SK-N-SH (cell line): Measurements from ENCODE around the gene TRIM73. TPM values are rescaled to one million over a fixed set of nuclear protein-coding genes. Genes with fewer than 3 reads are reported as not detected.
"Not testable (repeated sequence)": the region's sequence is repeated elsewhere in the genome, so short reads cannot be mapped to it uniquely, and the experiment has no call there.

ENCODE experiments used
- CTCF ChIA-PET: fragments of 300-600, 350-600 bp; formaldehyde crosslinking; extraction: SDS; loops from one replicate; lab custom pipeline; 2021; lab: Yijun Ruan, JAX
- POLR2A ChIA-PET: fragments of 350-600 bp; sonication (Branson Sonifier 250); formaldehyde crosslinking; extraction: SDS; loops from one replicate; lab custom pipeline; 2020; ENCODE audit warnings: antibody characterized with exemption, inconsistent platforms; lab: Yijun Ruan, JAX
- DNase-seq: peaks from one replicate; pipeline ENCODE4 v3.0.0; 2012
- H2AFZ ChIP-seq: fragments of 200-600 bp; sonication (generic); 2 replicates; pipeline ENCODE4 v1.8.1; 2016; ENCODE audit warnings: antibody characterized with exemption, mild to moderate bottlenecking, low read depth
- H3F3A ChIP-seq: fragments of 200-600 bp; sonication (generic); replicated peaks from 2 replicates; pipeline ENCODE3; 2016; ENCODE audit warnings: antibody characterized with exemption, mild to moderate bottlenecking; ENCODE audit not compliant: insufficient read depth
- H3K27ac ChIP-seq, 2 experiments: fragments of 200-500 bp in 1 of 2; fragments of 200-600 bp in 1 of 2; sonication (Bioruptor generic) in 1 of 2; sonication (generic), shearing (Covaris generic) in 1 of 2; 2 replicates each; pipeline versions ENCODE4 v1.5.1 to v1.6.1; 2014 to 2016; ENCODE audit warnings: low read depth in 2 of 2, inconsistent platforms in 1 of 2, low read length in 1 of 2, mild to moderate bottlenecking in 1 of 2, mixed read lengths in 1 of 2
- H3K27me3 ChIP-seq: fragments of 200-600 bp; sonication (generic), shearing (Covaris generic); 2 replicates; pipeline ENCODE4 v1.6.1; 2016; ENCODE audit warnings: mixed run types; ENCODE audit not compliant: insufficient read depth
- H3K36me3 ChIP-seq, 2 experiments: fragments of 200-500 bp in 1 of 2; fragments of 200-600 bp in 1 of 2; sonication (Bioruptor generic) in 1 of 2; sonication (generic) in 1 of 2; replicated peaks in 1 of 2; 2 replicates each; pipeline versions ENCODE3 to v1.5.1; 2014 to 2016; ENCODE audit warnings: low read length in 1 of 2, mild to moderate bottlenecking in 1 of 2; ENCODE audit not compliant: insufficient read depth in 2 of 2, control insufficient read depth in 1 of 2
- H3K4me1 ChIP-seq, 2 experiments: fragments of 200-500 bp in 1 of 2; fragments of 200-600 bp in 1 of 2; sonication (Bioruptor generic) in 1 of 2; sonication (generic), shearing (Covaris generic) in 1 of 2; 2 replicates each; pipeline versions ENCODE4 v1.5.1 to v1.6.1; 2014 to 2016; ENCODE audit warnings: low read depth in 1 of 2, low read length in 1 of 2, mixed run types in 1 of 2; ENCODE audit not compliant: insufficient read depth in 2 of 2, control insufficient read depth in 1 of 2
- H3K4me2 ChIP-seq: fragments of 200-600 bp; sonication (generic), shearing (Covaris generic); 2 replicates; pipeline ENCODE4 v1.6.1; 2017; ENCODE audit warnings: mixed run types
- H3K4me3 ChIP-seq, 2 experiments: fragments of 200-500 bp in 1 of 2; fragments of 200-600 bp in 1 of 2; sonication (Bioruptor generic) in 1 of 2; sonication (generic), shearing (Covaris generic) in 1 of 2; 2 replicates each; pipeline versions ENCODE4 v1.5.1 to v1.8.1; 2014 to 2016; ENCODE audit warnings: low read depth in 2 of 2, inconsistent platforms in 1 of 2, low read length in 1 of 2, mild to moderate bottlenecking in 1 of 2, mixed read lengths in 1 of 2, moderate library complexity in 1 of 2
- H3K79me2 ChIP-seq: fragments of 200-600 bp; sonication (generic); 2 replicates; pipeline ENCODE4 v1.8.1; 2017; ENCODE audit warnings: mild to moderate bottlenecking; ENCODE audit not compliant: insufficient read depth
- H3K9ac ChIP-seq: fragments of 200-600 bp; sonication (generic); 2 replicates; pipeline ENCODE4 v1.6.1; 2017; ENCODE audit warnings: mixed run types
- H3K9me2 ChIP-seq: fragments of 200-600 bp; sonication (generic); 2 replicates; pipeline ENCODE4 v1.6.1; 2017; ENCODE audit warnings: mixed run types
- H3K9me3 ChIP-seq: fragments of 200-600 bp; sonication (generic); 2 replicates; pipeline ENCODE4 v1.6.1; 2017; ENCODE audit warnings: mixed run types, mild to moderate bottlenecking, moderate library complexity
- H4K20me1 ChIP-seq: fragments of 200-600 bp; sonication (generic); 2 replicates; pipeline ENCODE4 v1.6.1; 2017; ENCODE audit warnings: mild to moderate bottlenecking, mixed run types; ENCODE audit not compliant: insufficient read depth
- WGBS: methylation state at CpG from one replicate; pipeline ENCODE4 v1.1.6; 2017; ENCODE audit warnings: low lambda C conversion rate; 5-methylcytosine and 5-hydroxymethylcytosine counted together
- polyA plus RNA-seq, 3 experiments: library from polyadenylated mRNA; depleted of rRNA; stranded (reverse); fragments of >200 nt; gene quantifications; 2 replicates each; pipeline ENCODE4 v1.2.3, GENCODE V29; 2012

The TRIM73 gene
- polyA plus RNA-seq, 1 of the 3 experiments (the other 2 are of a cell fraction), result 1.3 TPM

- H3K27ac ChIP-seq, H4K20me1 ChIP-seq, H3K27me3 ChIP-seq, CTCF ChIA-PET, H3K4me1 ChIP-seq, POLR2A ChIA-PET, DNase-seq, H3K4me3 ChIP-seq, H2AFZ ChIP-seq, H3K9me2 ChIP-seq, H3K36me3 ChIP-seq, H3K9me3 ChIP-seq, H3F3A ChIP-seq, H3K9ac ChIP-seq, H3K79me2 ChIP-seq, H3K4me2 ChIP-seq: not testable (repeated sequence)
- WGBS, result no CpG with 5 or more reads among the region's 28 CpGs
Measured at GRCh38 chr7:75403455-75404443, 8.3 kb downstream of the TRIM73 start.

- WGBS, result 100% methylated on average over 2 of the region's 18 CpGs
- H3K4me3 ChIP-seq, H3K27me3 ChIP-seq, H3K27ac ChIP-seq, H2AFZ ChIP-seq, H3K4me1 ChIP-seq, H3K9me3 ChIP-seq, H4K20me1 ChIP-seq, H3K9me2 ChIP-seq, H3K4me2 ChIP-seq, H3K9ac ChIP-seq, POLR2A ChIA-PET, H3F3A ChIP-seq, H3K79me2 ChIP-seq, CTCF ChIA-PET, H3K36me3 ChIP-seq, DNase-seq: not testable (repeated sequence)
Measured at GRCh38 chr7:75404663-75405062, 9.2 kb downstream of the TRIM73 start.

GRCh38 chr7:75409880-75410822 is 14.7 kb downstream of the TRIM73 start:
- H2AFZ ChIP-seq, DNase-seq, CTCF ChIA-PET, H4K20me1 ChIP-seq, H3K36me3 ChIP-seq, H3K27me3 ChIP-seq, POLR2A ChIA-PET, H3K4me1 ChIP-seq, H3K9me2 ChIP-seq, H3K79me2 ChIP-seq, H3K9ac ChIP-seq, H3F3A ChIP-seq, H3K27ac ChIP-seq, H3K4me2 ChIP-seq, H3K9me3 ChIP-seq: not testable (repeated sequence)
- 7% methylated on average over 5 of the region's 74 CpGs for WGBS
- H3K4me3 ChIP-seq, result peak overlapping the region in 1 of 2 experiments; percentile 31; a peak in 2 of 4 replicates

GRCh38 chr7:75410823-75411173 is 15.4 kb downstream of the TRIM73 start:
- WGBS, result no CpG with 5 or more reads among the region's 13 CpGs
- POLR2A ChIA-PET, result not testable (repeated sequence)

GRCh38 chr7:75414204-75414603 is 18.8 kb downstream of the TRIM73 start:
- H3K27me3 ChIP-seq, H3K4me3 ChIP-seq, CTCF ChIA-PET, H3K9me2 ChIP-seq, H3K79me2 ChIP-seq, H2AFZ ChIP-seq, H4K20me1 ChIP-seq, DNase-seq, POLR2A ChIA-PET, H3F3A ChIP-seq, H3K27ac ChIP-seq, H3K9me3 ChIP-seq, H3K4me2 ChIP-seq, H3K9ac ChIP-seq: not testable (repeated sequence)
- Histone ChIP-seq H3K36me3 (peaks cover 0 to 10% of the 10 kb centered on the region in 2 experiments), H3K4me1 (peaks cover 0 to 11% of the 10 kb centered on the region in 2 experiments; a peak in 1 of 4 replicates)
- WGBS, result 80% methylated on average over 5 of the region's 6 CpGs

More at GRCh38 chr7:75410823-75411173, 15.4 kb downstream of the TRIM73 start:
- H3K4me1 ChIP-seq, H3K79me2 ChIP-seq, H3F3A ChIP-seq, CTCF ChIA-PET, DNase-seq, H3K4me3 ChIP-seq, H3K4me2 ChIP-seq, H4K20me1 ChIP-seq, H3K27ac ChIP-seq, H3K36me3 ChIP-seq, H3K9me2 ChIP-seq, H2AFZ ChIP-seq, H3K9ac ChIP-seq, H3K9me3 ChIP-seq, H3K27me3 ChIP-seq: not testable (repeated sequence)
